Measurements from ENCODE around the gene B3GNT9. TPM values are rescaled to one million over a fixed set of nuclear protein-coding genes. Genes with fewer than 3 reads are reported as not detected.
"Not testable (repeated sequence)": the region's sequence is repeated elsewhere in the genome, so short reads cannot be mapped to it uniquely, and the experiment has no call there.

Gene B3GNT9
- total and polyA plus RNA-seq, 3 donors from 2014 or later = 18.0 to 24.6 (median 18.6) TPM

GRCh38 chr16:67128887-67129286, 21.9 kb downstream of the B3GNT9 start:
- TF ChIP-seq POLR2A (IDR thresholded peaks at IDR 0.05) (no peak), CTCF (IDR thresholded peaks at IDR 0.05) (no peak)
- DNase-seq = no peak
- intact Hi-C loops (cut with DNase I; ENCODE audit: low total_unique reads) = no loop called here
- H3K27me3 ChIP-seq = no peaks in the 10 kb centered on the region
- no peaks in the 10 kb centered on the region for H3K4me1 ChIP-seq
- H3K36me3 ChIP-seq (ENCODE audit: low read depth, missing control alignments) = no peaks in the 10 kb centered on the region
- WGBS, 2 donors = 82 to 94% methylated on average over 3 of the region's 3 CpGs
- no peak overlapping the region for H3K4me3 ChIP-seq
- H3K9me3 ChIP-seq = no peaks in the 10 kb centered on the region
- H3K27ac ChIP-seq = no peak overlapping the region

GRCh38 chr16:67128417-67128816, 22.4 kb downstream of the B3GNT9 start:
- Histone ChIP-seq H3K27me3 (no peaks in the 10 kb centered on the region), H3K4me3 (no peak overlapping the region), H3K4me1 (no peaks in the 10 kb centered on the region), H3K9me3 (no peaks in the 10 kb centered on the region), H3K36me3 (ENCODE audit: low read depth, missing control alignments) (no peaks in the 10 kb centered on the region), H3K27ac (no peak overlapping the region)
- TF ChIP-seq CTCF (IDR thresholded peaks at IDR 0.05) = no peak
- no peak for TF ChIP-seq POLR2A (IDR thresholded peaks at IDR 0.05)
- intact Hi-C loops (cut with DNase I; ENCODE audit: low total_unique reads) = no loop called here
- no peak for DNase-seq

- H3K9me3 ChIP-seq; intact Hi-C loops (cut with DNase I; ENCODE audit: low total_unique reads); H3K27ac ChIP-seq; H3K27me3 ChIP-seq; H3K4me3 ChIP-seq; H3K4me1 ChIP-seq; DNase-seq; H3K36me3 ChIP-seq (ENCODE audit: low read depth, missing control alignments): not testable (repeated sequence)
- WGBS, 2 donors = 95 to 97% methylated on average over 5 of the region's 5 CpGs
These were observed 28.0 kb downstream of the B3GNT9 start for GRCh38 chr16:67122799-67123198.

GRCh38 chr16:67120025-67120424, 30.8 kb downstream of the B3GNT9 start:
- intact Hi-C loops (cut with DNase I; ENCODE audit: low total_unique reads) = no loop called here
- WGBS, 2 donors = 88 to 89% methylated on average over 5 of the region's 5 CpGs
- no peaks in the 10 kb centered on the region for H3K36me3 ChIP-seq (ENCODE audit: low read depth, missing control alignments)
- H3K27me3 ChIP-seq = no peaks in the 10 kb centered on the region
- H3K4me3 ChIP-seq = no peak overlapping the region
- no peak for DNase-seq
- no peaks in the 10 kb centered on the region for H3K4me1 ChIP-seq
- H3K27ac ChIP-seq = no peak overlapping the region
- no peaks in the 10 kb centered on the region for H3K9me3 ChIP-seq
- TF ChIP-seq CTCF (IDR thresholded peaks at IDR 0.05) = no peak
- TF ChIP-seq POLR2A (IDR thresholded peaks at IDR 0.05) = no peak

GRCh38 chr16:67117716-67118115, 33.1 kb downstream of the B3GNT9 start:
- no peak for DNase-seq
- H3K36me3 ChIP-seq (ENCODE audit: low read depth, missing control alignments) = no peaks in the 10 kb centered on the region
- peaks cover 3% of the 10 kb centered on the region for H3K4me1 ChIP-seq
- no peak for TF ChIP-seq CTCF (IDR thresholded peaks at IDR 0.05)
- intact Hi-C loops (cut with DNase I; ENCODE audit: low total_unique reads) = no loop called here
- no peaks in the 10 kb centered on the region for H3K27me3 ChIP-seq
- no peak overlapping the region for H3K27ac ChIP-seq
- 97 to 98% methylated on average over 9 of the region's 9 CpGs for WGBS, 2 donors
- H3K4me3 ChIP-seq = no peak overlapping the region
- no peaks in the 10 kb centered on the region for H3K9me3 ChIP-seq

All from testis (tissue), 3 donors.